H9 (cell line): ENCODE measurements around the gene NSUN5. TPM values are rescaled to one million over a fixed set of nuclear protein-coding genes. Genes with fewer than 3 reads are reported as not detected.

ENCODE experiments used
- DNase-seq: peaks from one replicate; pipeline ENCODE4 v3.0.0-alpha.2; 2017
- H2AFZ ChIP-seq: one replicate; pipeline ENCODE4 v1.6.1; 2013; ENCODE audit warnings: mild to moderate bottlenecking, low read length, control low read depth, moderate library complexity
- H2AK5ac ChIP-seq: 2 replicates; pipeline ENCODE4 v1.6.1; 2013; ENCODE audit warnings: low read length, control low read depth, mixed read lengths; ENCODE audit not compliant: insufficient read length
- H2BK120ac ChIP-seq: one replicate; pipeline ENCODE4 v1.6.1; 2013; ENCODE audit warnings: low read depth, mild to moderate bottlenecking, low read length, control low read depth, inconsistent platforms; ENCODE audit not compliant: poor library complexity, severe bottlenecking
- H2BK12ac ChIP-seq: 2 replicates; pipeline ENCODE4 v1.6.1; 2013; ENCODE audit warnings: low read length, control low read depth, mixed read lengths, low read depth; ENCODE audit not compliant: insufficient read length
- H2BK15ac ChIP-seq: 2 replicates; pipeline ENCODE4 v1.6.1; 2013; ENCODE audit warnings: low read depth, low read length, control low read depth
- H2BK20ac ChIP-seq: one replicate; pipeline ENCODE4 v1.6.1; 2013; ENCODE audit warnings: low read depth, mild to moderate bottlenecking, low read length, control low read depth, inconsistent platforms; ENCODE audit not compliant: poor library complexity, severe bottlenecking
- H2BK5ac ChIP-seq: 2 replicates; pipeline ENCODE4 v1.6.1; 2013; ENCODE audit warnings: low read length, control low read depth, mixed read lengths; ENCODE audit not compliant: insufficient read length
- H3K14ac ChIP-seq: 2 replicates; pipeline ENCODE4 v1.6.1; 2013; ENCODE audit warnings: low read length, control low read depth; ENCODE audit not compliant: insufficient read depth
- H3K18ac ChIP-seq: 2 replicates; pipeline ENCODE4 v1.6.1; 2013; ENCODE audit warnings: low read depth, mild to moderate bottlenecking, mixed read lengths, low read length, control low read depth; ENCODE audit not compliant: insufficient read length
- H3K23ac ChIP-seq: 2 replicates; pipeline ENCODE4 v1.6.1; 2013; ENCODE audit warnings: low read length, control low read depth, mixed read lengths, low read depth; ENCODE audit not compliant: insufficient read length
- H3K23me2 ChIP-seq: 2 replicates; pipeline ENCODE4 v1.6.1; 2013; ENCODE audit warnings: low read depth, mild to moderate bottlenecking, mixed read lengths, low read length, control low read depth; ENCODE audit not compliant: insufficient read length, poor library complexity, severe bottlenecking
- H3K27ac ChIP-seq: 2 replicates; pipeline ENCODE4 v1.5.1; 2013; ENCODE audit warnings: low read length, control low read depth, mixed read lengths, low read depth; ENCODE audit not compliant: insufficient read length
- H3K27me3 ChIP-seq: 2 replicates; pipeline ENCODE4 v1.6.1; 2013; ENCODE audit warnings: low read length, control low read depth, inconsistent platforms; ENCODE audit not compliant: insufficient read depth
- H3K4ac ChIP-seq: 2 replicates; pipeline ENCODE4 v1.6.1; 2013; ENCODE audit warnings: low read depth, mild to moderate bottlenecking, control low read depth, inconsistent platforms, low read length, moderate library complexity
- H3K4me1 ChIP-seq: 2 replicates; pipeline ENCODE4 v1.6.1; 2013; ENCODE audit warnings: low read length, control low read depth, inconsistent platforms; ENCODE audit not compliant: insufficient read depth
- H3K4me2 ChIP-seq: 2 replicates; pipeline ENCODE4 v1.6.1; 2013; ENCODE audit warnings: low read length, control low read depth, mixed read lengths; ENCODE audit not compliant: insufficient read length, insufficient read depth
- H3K56ac ChIP-seq: 2 replicates; pipeline ENCODE4 v1.6.1; 2013; ENCODE audit warnings: low read depth, mild to moderate bottlenecking, mixed read lengths, low read length, control low read depth; ENCODE audit not compliant: insufficient read length
- H3K79me1 ChIP-seq: 2 replicates; pipeline ENCODE4 v1.6.1; 2013; ENCODE audit warnings: low read depth, mild to moderate bottlenecking, moderate library complexity, low read length, control low read depth, inconsistent platforms; ENCODE audit not compliant: insufficient read depth, poor library complexity, severe bottlenecking
- H3K79me2 ChIP-seq: 2 replicates; pipeline ENCODE4 v1.6.1; 2013; ENCODE audit warnings: low read length, control low read depth, inconsistent platforms; ENCODE audit not compliant: insufficient read depth
- H3K9ac ChIP-seq: 2 replicates; pipeline ENCODE4 v1.6.1; 2013; ENCODE audit warnings: low read length, control low read depth, mixed read lengths; ENCODE audit not compliant: insufficient read length; ENCODE audit errors: extremely low read depth
- H3K9me3 ChIP-seq: one replicate; pipeline ENCODE4 v1.6.1; 2013; ENCODE audit warnings: low read depth, low read length, inconsistent platforms; ENCODE audit not compliant: control insufficient read depth
- H3T11ph ChIP-seq: one replicate; pipeline ENCODE4 v1.6.1; 2013; ENCODE audit warnings: mild to moderate bottlenecking, low read length, control low read depth, inconsistent platforms
- H4K20me1 ChIP-seq: one replicate; pipeline ENCODE4 v1.6.1; 2013; ENCODE audit not compliant: control insufficient read depth, insufficient read length, insufficient read depth
- H4K5ac ChIP-seq: 2 replicates; pipeline ENCODE4 v1.6.1; 2013; ENCODE audit warnings: low read depth, mild to moderate bottlenecking, mixed read lengths, low read length, control low read depth; ENCODE audit not compliant: insufficient read length
- H4K8ac ChIP-seq: replicated peaks from 2 replicates; pipeline ENCODE4 v1.6.1; 2013; ENCODE audit warnings: low read length, control low read depth, mixed read lengths, low read depth; ENCODE audit not compliant: insufficient read length
- H4K91ac ChIP-seq: 2 replicates; pipeline ENCODE4 v1.6.1; 2013; ENCODE audit warnings: low read depth, mild to moderate bottlenecking, moderate library complexity, mixed read lengths, low read length, control low read depth; ENCODE audit not compliant: insufficient read length
- H3K27ac Mint-ChIP-seq, 3 experiments: 2 replicates in 2 of 3; 3 replicates in 1 of 3; pipeline ENCODE4 v1.8.0; 2020 to 2021; ENCODE audit warnings: mixed read lengths in 3 of 3, mild to moderate bottlenecking in 1 of 3, moderate library complexity in 1 of 3
- H3K27me3 Mint-ChIP-seq: 2 replicates; pipeline ENCODE4 v1.8.0; 2021; ENCODE audit warnings: low read depth, mild to moderate bottlenecking, moderate library complexity, mixed read lengths
- H3K36me3 Mint-ChIP-seq, 3 experiments: 2 replicates in 2 of 3; 3 replicates in 1 of 3; pipeline ENCODE4 v1.8.0; 2020 to 2021; ENCODE audit warnings: low read depth in 3 of 3, mixed read lengths in 3 of 3; ENCODE audit not compliant: insufficient read depth in 1 of 3
- H3K4me1 Mint-ChIP-seq, 2 experiments: 2 replicates each; pipeline ENCODE4 v1.8.0; 2020; ENCODE audit warnings: mixed read lengths in 2 of 2
- H3K4me3 Mint-ChIP-seq, 2 experiments: 2 replicates in 1 of 2; 3 replicates in 1 of 2; pipeline ENCODE4 v1.8.0; 2020 to 2021; ENCODE audit warnings: mild to moderate bottlenecking in 2 of 2, mixed read lengths in 2 of 2, moderate library complexity in 1 of 2
- H3K9me3 Mint-ChIP-seq, 2 experiments: 2 replicates in 1 of 2; 3 replicates in 1 of 2; pipeline ENCODE4 v1.8.0; 2020; ENCODE audit warnings: mild to moderate bottlenecking in 2 of 2, mixed read lengths in 2 of 2, moderate library complexity in 1 of 2
- WGBS: extraction: QIAGEN DNeasy Blood & Tissue Kit; methylation state at CpG from one replicate; pipeline ENCODE4 v1.1.7; 2013; ENCODE audit warnings: missing lambda C conversion rate, low lambda C conversion rate, mixed read lengths; ENCODE audit not compliant: insufficient read length; ENCODE audit errors: extremely low coverage; 5-methylcytosine and 5-hydroxymethylcytosine counted together
- total RNA-seq: library from RNA; stranded (reverse); gene quantifications from 2 replicates; pipeline ENCODE4 v1.2.1, GENCODE V29; 2021
- TF ChIP-seq, protein P1 (sequence below): fragments of 200-600 bp; sonication (generic); conservative IDR thresholded peaks from 3 replicates; pipeline ENCODE4 v1.8.0; 2021; ENCODE audit warnings: antibody characterized with exemption, mild to moderate bottlenecking

The NSUN5 gene
- total RNA-seq, 1 experiment from 2014 or later, result 64.2 TPM

DNA sequence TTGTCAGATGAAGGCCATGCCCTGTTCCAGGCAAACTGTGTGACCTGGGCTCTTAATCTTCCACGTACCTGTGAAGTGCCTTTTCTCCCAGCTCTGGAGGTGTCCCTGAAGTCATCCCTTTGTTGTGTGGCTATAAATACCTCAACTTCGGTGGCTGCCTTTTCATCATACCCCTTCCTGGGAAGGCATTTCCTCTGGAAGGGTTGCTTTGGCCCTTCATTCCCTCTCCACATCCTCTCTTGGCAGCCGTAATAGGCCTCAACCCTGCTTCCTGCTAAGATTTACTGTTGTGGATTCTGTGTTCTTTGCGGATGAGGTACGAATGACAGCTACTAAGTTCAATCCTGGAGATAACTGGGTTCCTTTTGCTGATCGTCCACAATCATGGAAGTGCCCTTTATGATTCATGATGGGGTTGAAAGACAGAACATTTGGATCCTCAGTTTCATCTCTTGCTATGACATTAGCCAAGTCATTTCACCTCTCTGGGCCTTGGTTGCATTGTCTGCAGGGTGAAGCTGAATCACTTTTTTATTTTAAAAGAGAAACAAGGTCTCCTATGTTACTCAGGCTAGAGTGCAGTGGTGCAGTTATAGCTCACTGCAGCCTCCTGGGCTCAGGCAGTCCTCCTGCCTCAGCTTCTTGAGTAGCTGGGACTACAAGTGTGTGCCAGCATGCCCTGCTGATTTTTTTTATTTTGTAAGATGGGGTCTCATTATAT is 43.0 kb upstream of the NSUN5 start:
- no CpG with 5 or more reads among the region's 6 CpGs for WGBS
- Mint-ChIP-seq H3K27ac (peak overlapping the region; percentile 45 to 94 (median 89); a peak in 4 of 7 replicates), H3K27me3 (peaks cover 2% of the 10 kb centered on the region; the same call in 1 of the 2 replicates)

More for the DNA sequence above, 43.0 kb upstream of the NSUN5 start:
- H2BK5ac ChIP-seq, result no peak overlapping the region
- no peaks in the 10 kb centered on the region for H3K27me3 ChIP-seq
- TF ChIP-seq, protein P1, sequence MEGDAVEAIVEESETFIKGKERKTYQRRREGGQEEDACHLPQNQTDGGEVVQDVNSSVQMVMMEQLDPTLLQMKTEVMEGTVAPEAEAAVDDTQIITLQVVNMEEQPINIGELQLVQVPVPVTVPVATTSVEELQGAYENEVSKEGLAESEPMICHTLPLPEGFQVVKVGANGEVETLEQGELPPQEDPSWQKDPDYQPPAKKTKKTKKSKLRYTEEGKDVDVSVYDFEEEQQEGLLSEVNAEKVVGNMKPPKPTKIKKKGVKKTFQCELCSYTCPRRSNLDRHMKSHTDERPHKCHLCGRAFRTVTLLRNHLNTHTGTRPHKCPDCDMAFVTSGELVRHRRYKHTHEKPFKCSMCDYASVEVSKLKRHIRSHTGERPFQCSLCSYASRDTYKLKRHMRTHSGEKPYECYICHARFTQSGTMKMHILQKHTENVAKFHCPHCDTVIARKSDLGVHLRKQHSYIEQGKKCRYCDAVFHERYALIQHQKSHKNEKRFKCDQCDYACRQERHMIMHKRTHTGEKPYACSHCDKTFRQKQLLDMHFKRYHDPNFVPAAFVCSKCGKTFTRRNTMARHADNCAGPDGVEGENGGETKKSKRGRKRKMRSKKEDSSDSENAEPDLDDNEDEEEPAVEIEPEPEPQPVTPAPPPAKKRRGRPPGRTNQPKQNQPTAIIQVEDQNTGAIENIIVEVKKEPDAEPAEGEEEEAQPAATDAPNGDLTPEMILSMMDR, result no peak
- H3K9me3 ChIP-seq, result no peaks in the 10 kb centered on the region
- Mint-ChIP-seq H3K9me3 (peaks cover 8 to 11% of the 10 kb centered on the region in 2 experiments; a peak in 4 of 5 replicates), H3K36me3 (peaks cover 0 to 7% (median 2%) of the 10 kb centered on the region in 3 experiments; a peak in 5 of 7 replicates), H3K4me1 (peaks cover 23 to 24% of the 10 kb centered on the region in 2 experiments), H3K4me3 (no peak overlapping the region; a peak in 1 of 5 replicates)
- H2BK20ac ChIP-seq, result no peak overlapping the region
- no peak overlapping the region for H2AFZ ChIP-seq
- no peak overlapping the region for H2AK5ac ChIP-seq
- no peak overlapping the region for H3K18ac ChIP-seq
- H3K9ac ChIP-seq, result no peak overlapping the region
- no peak overlapping the region for H3T11ph ChIP-seq
- no peaks in the 10 kb centered on the region for H4K20me1 ChIP-seq
- H3K14ac ChIP-seq, result no peak overlapping the region
- peaks cover 6% of the 10 kb centered on the region; the same call in 1 of the 2 replicates for H3K4me1 ChIP-seq
- no peak overlapping the region for H2BK15ac ChIP-seq
- no peak for DNase-seq
- H3K27ac ChIP-seq, result no peak overlapping the region
- H2BK120ac ChIP-seq, result no peak overlapping the region
- H3K56ac ChIP-seq, result no peak overlapping the region
- H3K79me1 ChIP-seq, result no peaks in the 10 kb centered on the region
- H4K8ac ChIP-seq, result no peak overlapping the region
- H3K4me2 ChIP-seq, result no peak overlapping the region
- no peak overlapping the region for H3K23ac ChIP-seq
- H3K23me2 ChIP-seq, result no peaks in the 10 kb centered on the region
- no peak overlapping the region for H3K4ac ChIP-seq
- H3K79me2 ChIP-seq, result no peaks in the 10 kb centered on the region
- H4K5ac ChIP-seq, result no peak overlapping the region
- H4K91ac ChIP-seq, result no peak overlapping the region
- H2BK12ac ChIP-seq, result no peak overlapping the region
